GDM1 (cell line): ENCODE measurements around the gene GSKIP.

Experiments
- DNase-seq: peaks from one replicate; lab custom pipeline; 2025; lab: John Stamatoyannopoulos, UW

Gene GSKIP

DNA sequence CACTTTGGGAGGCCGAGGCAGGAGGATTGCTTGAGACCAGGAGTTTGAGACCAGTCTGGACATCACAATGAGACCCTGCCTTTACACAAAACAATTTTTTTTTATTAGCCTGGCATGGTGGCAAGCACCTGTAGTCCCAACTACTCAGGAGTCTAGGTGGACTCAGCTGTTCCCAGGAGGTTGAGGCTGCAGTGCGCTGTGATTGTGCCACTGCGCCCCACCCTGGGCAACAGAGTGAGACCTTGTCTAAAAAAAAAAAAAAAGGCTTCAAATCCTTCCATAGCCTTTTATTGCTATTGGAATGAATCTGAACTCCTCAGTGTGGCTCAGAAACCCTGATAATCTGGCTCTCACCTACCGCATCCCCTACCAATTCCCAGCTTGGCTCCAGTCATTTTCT, 54.7 kb downstream of the GSKIP start:
- DNase-seq: no peak

DNA sequence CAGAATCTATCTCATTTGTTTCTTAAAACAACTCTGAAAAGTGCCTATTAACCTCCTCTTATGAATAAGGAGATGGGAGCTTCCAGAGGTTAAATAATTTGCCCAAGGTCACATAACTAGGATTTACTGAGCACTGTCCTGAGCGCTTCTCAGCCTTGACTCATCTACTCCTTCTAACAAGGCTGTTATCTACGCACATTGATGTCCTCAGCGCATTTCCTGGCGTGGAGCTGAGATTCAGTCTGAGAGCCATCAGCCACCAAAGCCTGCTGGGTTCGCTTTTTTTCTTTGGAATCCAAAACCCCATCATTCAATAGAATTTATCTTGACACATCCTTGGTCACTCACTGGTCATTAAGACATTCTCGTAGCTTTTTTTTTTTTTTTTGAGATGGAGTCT, 57.9 kb downstream of the GSKIP start:
- no peak for DNase-seq

DNA sequence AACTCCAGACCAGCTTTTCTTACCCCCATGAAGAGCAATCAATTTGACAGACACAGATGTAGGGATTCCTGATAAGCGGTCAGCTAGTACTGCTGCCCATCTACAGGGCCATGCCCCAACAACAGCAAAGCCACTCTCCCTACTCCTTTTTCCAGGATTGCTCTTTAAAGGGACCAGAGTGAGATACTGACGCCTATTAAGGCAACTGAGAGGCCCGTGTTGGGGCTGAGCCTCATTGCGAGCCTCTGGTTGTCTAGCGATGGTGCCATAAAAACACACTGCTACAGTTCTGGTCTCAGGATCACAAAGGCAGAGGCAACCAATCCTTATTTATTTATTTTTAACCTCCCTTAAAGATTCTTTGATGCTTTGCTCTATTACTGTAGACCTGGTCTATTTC, 59.7 kb downstream of the GSKIP start:
- DNase-seq: no peak

DNA sequence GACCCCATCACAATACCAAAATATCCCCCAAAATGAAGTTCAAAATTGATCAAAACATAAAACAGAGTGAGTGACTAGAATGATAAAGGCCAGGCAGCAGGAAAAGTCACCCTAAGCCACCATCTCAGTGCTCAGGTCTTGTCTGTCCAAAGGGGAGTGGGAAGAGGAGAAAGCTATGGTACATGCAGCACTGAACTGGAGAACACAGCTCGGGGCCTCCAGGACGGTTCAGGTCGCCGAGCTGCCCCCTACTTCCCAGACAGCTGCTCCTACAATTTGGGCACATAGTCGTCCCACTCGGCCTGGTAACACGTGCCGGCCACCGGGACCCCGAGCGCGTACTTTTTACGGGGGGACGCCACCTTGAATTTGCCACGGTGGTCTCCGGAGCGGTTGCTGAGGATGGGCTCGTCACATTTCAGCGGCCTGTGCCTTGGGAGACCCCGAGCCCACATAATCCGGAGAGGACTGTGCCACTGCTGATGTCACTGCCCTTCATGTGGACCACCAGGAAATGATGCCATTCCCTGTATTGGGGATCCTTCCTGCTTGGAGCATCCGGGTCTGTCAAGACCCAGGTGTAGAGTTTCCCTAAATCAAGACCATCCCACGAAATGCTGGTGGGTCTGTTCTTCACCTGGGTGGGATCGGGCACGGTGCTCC, 60.3 kb downstream of the GSKIP start:
- no peak for DNase-seq

DNA sequence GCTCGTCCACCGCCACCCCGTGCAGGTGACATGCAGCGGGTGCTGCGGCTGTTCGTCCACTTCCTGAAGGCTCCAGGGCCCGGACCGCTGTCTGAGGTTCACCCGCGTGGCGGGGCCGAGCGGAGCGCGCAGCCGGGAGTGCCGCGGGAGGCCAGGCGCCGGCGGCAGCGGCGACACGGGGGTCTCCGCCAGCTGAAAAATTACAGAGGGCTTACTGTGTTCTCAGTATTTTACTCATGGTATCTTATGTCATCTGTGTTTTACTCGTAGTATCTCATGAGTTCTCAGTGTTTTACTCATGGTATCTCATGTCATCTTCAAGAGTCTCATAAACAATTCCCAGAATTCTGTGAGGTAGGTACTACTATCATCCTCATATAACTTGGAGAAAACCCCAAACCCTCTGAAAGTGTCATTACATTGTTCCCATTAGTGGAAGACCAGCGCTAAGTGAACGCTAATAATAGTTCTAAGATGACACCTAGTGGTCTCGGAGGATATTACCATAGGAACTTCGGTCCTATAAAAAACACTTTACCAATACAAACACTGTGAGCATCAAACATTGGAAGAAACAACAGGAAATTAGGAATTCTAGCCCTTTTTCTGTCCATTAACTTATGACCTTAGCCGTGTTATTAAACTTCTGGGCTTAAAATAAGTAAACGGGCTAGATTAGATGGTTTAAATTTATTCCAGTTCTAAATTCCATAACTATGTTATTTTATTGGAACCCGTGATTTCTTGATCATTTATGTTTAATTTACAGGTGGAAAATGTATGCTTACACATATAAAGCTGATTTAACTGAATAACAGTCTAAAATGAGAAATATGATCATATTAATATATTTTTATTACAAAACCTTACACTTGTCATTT, 61.0 kb downstream of the GSKIP start:
- DNase-seq: peak; percentile 36

DNA sequence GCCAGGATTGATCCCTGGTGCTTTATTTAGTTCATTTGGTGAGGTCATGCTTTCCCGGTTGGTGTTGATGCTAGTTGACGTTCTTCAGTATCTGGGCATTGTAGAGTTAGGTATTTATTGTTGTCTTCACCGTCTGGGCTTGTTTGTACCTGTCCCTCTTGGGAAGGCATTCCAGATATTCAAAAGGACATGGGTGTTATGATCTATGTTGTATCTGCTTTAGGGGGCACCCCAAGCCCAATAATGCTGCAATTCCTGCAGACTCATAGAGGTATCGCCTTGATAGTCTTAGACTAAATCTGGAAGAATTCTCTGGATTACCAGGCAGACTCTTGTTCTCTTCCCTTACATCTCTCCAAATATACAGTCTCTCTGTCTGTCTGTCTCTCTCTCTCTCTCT, 70.7 kb downstream of the GSKIP start:
- DNase-seq: no peak
